HG02798 (cell line): ENCODE data around the gene SPRED2.
A peak's percentile ranks its signal among the peaks of the same experiment; 100 is the strongest.

Experiments used
- ATAC-seq: cut with Tn5 transposase; IDR thresholded peaks from one replicate; pipeline ENCODE4 v1.9.1; 2021; ENCODE audit warnings: mild to moderate bottlenecking; ENCODE audit not compliant: unreplicated experiment, poor library complexity

The SPRED2 gene

GRCh38 chr2:65432227-65433190, at the start of gene SPRED2:
Gene SPRED2, minus strand, starts transcription at chr2:65432599. Its CDS starts 612 bp downstream, at chr2:65431987.
- ATAC-seq, result peak; percentile 30

GRCh38 chr2:65481961-65482360, 49.6 kb upstream of the SPRED2 start:
- ATAC-seq, result no peak

- no peak for ATAC-seq
Observed at GRCh38 chr2:65479524-65479923, 47.1 kb upstream of the SPRED2 start.

GRCh38 chr2:65478498-65479135, 46.2 kb upstream of the SPRED2 start:
- no peak for ATAC-seq

- ATAC-seq, result no peak
Observed at GRCh38 chr2:65477590-65477989, 45.2 kb upstream of the SPRED2 start.

GRCh38 chr2:65476778-65477177, 44.4 kb upstream of the SPRED2 start:
- no peak for ATAC-seq

GRCh38 chr2:65475000-65475399, 42.6 kb upstream of the SPRED2 start:
- ATAC-seq, result no peak

- ATAC-seq, result no peak
Observed at GRCh38 chr2:65473045-65473444, 40.6 kb upstream of the SPRED2 start.

GRCh38 chr2:65471409-65471808, 39.0 kb upstream of the SPRED2 start:
- ATAC-seq, result no peak

GRCh38 chr2:65466551-65466950, 34.2 kb upstream of the SPRED2 start:
- no peak for ATAC-seq

GRCh38 chr2:65465857-65466256, 33.5 kb upstream of the SPRED2 start:
- ATAC-seq, result no peak

- no peak for ATAC-seq
Observed at GRCh38 chr2:65465124-65465523, 32.7 kb upstream of the SPRED2 start.

- ATAC-seq, result no peak
Observed at GRCh38 chr2:65464604-65465003, 32.2 kb upstream of the SPRED2 start.

GRCh38 chr2:65458999-65459398, 26.6 kb upstream of the SPRED2 start:
- no peak for ATAC-seq

GRCh38 chr2:65456886-65457285, 24.5 kb upstream of the SPRED2 start:
- ATAC-seq, result no peak

- ATAC-seq, result no peak
Observed at GRCh38 chr2:65456064-65456463, 23.7 kb upstream of the SPRED2 start.

GRCh38 chr2:65453916-65454315, 21.5 kb upstream of the SPRED2 start:
- no peak for ATAC-seq

GRCh38 chr2:65452150-65452895, 19.9 kb upstream of the SPRED2 start:
- ATAC-seq, result no peak

- no peak for ATAC-seq
Observed at GRCh38 chr2:65450810-65451209, 18.4 kb upstream of the SPRED2 start.

GRCh38 chr2:65450393-65450792, 18.0 kb upstream of the SPRED2 start:
- no peak for ATAC-seq
